ENCODE results near the gene AGPS.

GRCh38 chr2:177476897-177477296, 84.3 kb downstream of the AGPS start:
- TF ChIP-seq EZH2 (IDR thresholded peaks at IDR 0.05; ENCODE audit: insufficient read depth, poor library complexity, severe bottlenecking) (no peak), EZH2phosphoT487 (IDR thresholded peaks at IDR 0.05; ENCODE audit: insufficient read depth, low read depth) (no peak)

All from GM23248 (cell line).